Fibroblast of lung (primary cell): ENCODE data around the gene NINJ2.

ENCODE experiments used
- EZH2 ChIP-seq: IDR thresholded peaks from 2 replicates; pipeline ENCODE4 v1.5.1; 2012; ENCODE audit warnings: low read length, control low read depth, mild to moderate bottlenecking; ENCODE audit errors: missing control alignments
- TF ChIP-seq, protein P1 (sequence below), 2 donors: IDR thresholded peaks in 1 of 2; conservative IDR thresholded peaks in 1 of 2; 1 replicate in 1 of 2; 2 replicates in 1 of 2; pipeline ENCODE4 v1.5.1; 2011 to 2012; ENCODE audit warnings: low read length in 2 of 2, control low read depth in 1 of 2, inconsistent platforms in 1 of 2, low read depth in 1 of 2, mild to moderate bottlenecking in 1 of 2

GRCh38 chr12:524167-524951, 138.9 kb downstream of the NINJ2 start:
- TF ChIP-seq, protein P1, sequence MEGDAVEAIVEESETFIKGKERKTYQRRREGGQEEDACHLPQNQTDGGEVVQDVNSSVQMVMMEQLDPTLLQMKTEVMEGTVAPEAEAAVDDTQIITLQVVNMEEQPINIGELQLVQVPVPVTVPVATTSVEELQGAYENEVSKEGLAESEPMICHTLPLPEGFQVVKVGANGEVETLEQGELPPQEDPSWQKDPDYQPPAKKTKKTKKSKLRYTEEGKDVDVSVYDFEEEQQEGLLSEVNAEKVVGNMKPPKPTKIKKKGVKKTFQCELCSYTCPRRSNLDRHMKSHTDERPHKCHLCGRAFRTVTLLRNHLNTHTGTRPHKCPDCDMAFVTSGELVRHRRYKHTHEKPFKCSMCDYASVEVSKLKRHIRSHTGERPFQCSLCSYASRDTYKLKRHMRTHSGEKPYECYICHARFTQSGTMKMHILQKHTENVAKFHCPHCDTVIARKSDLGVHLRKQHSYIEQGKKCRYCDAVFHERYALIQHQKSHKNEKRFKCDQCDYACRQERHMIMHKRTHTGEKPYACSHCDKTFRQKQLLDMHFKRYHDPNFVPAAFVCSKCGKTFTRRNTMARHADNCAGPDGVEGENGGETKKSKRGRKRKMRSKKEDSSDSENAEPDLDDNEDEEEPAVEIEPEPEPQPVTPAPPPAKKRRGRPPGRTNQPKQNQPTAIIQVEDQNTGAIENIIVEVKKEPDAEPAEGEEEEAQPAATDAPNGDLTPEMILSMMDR (conservative IDR thresholded peaks at IDR 0.05 in 1 of 2, IDR thresholded peaks at IDR 0.05 in 1 of 2; ENCODE audit: low read depth in 1 of 2, low read length in 2 of 2), result no peak
- TF ChIP-seq EZH2, result no peak
